HepG2 (cell line): Measurements from ENCODE around the gene ARMCX5. TPM values are rescaled to one million over a fixed set of nuclear protein-coding genes. Genes with fewer than 3 reads are reported as not detected.

Experiments used
- E2F5 ChIP-seq: sonication (generic); formaldehyde crosslinking; conservative IDR thresholded peaks from 2 replicates; pipeline ENCODE4 v1.4.0; 2020; ENCODE audit warnings: missing genetic modification reagents
- ELK4 ChIP-seq: sonication (generic); formaldehyde crosslinking; IDR thresholded peaks from 2 replicates; pipeline ENCODE4 v1.9.0; 2021; ENCODE audit warnings: missing genetic modification reagents, borderline replicate concordance
- MBNL3 ChIP-seq: fragments of 250-450 bp; sonication (Bioruptor Pico); conservative IDR thresholded peaks from 2 replicates; pipeline ENCODE4 v1.8.0; 2022; ENCODE audit warnings: mild to moderate bottlenecking, inconsistent platforms
- ZBTB42 ChIP-seq: sonication (generic); formaldehyde crosslinking; IDR thresholded peaks from 2 replicates; pipeline ENCODE4 v1.5.0; 2020; ENCODE audit warnings: mild to moderate bottlenecking, missing genetic modification reagents
- ZFX ChIP-seq: sonication (generic); formaldehyde crosslinking; IDR thresholded peaks from 2 replicates; pipeline ENCODE4 v1.4.0; 2020; ENCODE audit warnings: mild to moderate bottlenecking, low read depth, missing genetic modification reagents, moderate library complexity
- ZNF263 ChIP-seq: sonication (generic); formaldehyde crosslinking; IDR thresholded peaks from 2 replicates; pipeline ENCODE4 v1.4.0; 2020; ENCODE audit warnings: missing genetic modification reagents
- ZNF407 ChIP-seq: sonication (generic); formaldehyde crosslinking; IDR thresholded peaks from one replicate; pipeline ENCODE4 v1.5.1; 2020; ENCODE audit warnings: mild to moderate bottlenecking, missing genetic modification reagents; ENCODE audit errors: not compliant biosample characterization
- ZNF841 ChIP-seq: sonication (generic); formaldehyde crosslinking; IDR thresholded peaks from 2 replicates; pipeline ENCODE4 v1.8.1; 2023; ENCODE audit warnings: missing genetic modification reagents, borderline replicate concordance
- polyA plus RNA-seq, 8 experiments: library from polyadenylated mRNA; depleted of rRNA in 3 of 8; stranded (reverse) in 7 of 8; unstranded in 1 of 8; fragments of >200 nt; fragmentation: Illumina TruSeq in 4 of 8; extraction: Trizol in 4 of 8; gene quantifications; 2 replicates each; pipeline versions ENCODE4 v1.2.1 to v1.2.3, GENCODE V29; 2011 to 2016; ENCODE audit warnings: low read depth in 4 of 8, missing spikeins in 1 of 8, mixed read lengths in 1 of 8; ENCODE audit not compliant: insufficient read depth in 1 of 8
- total RNA-seq, 5 experiments: library from RNA; depleted of rRNA; stranded (reverse); fragments of >200 nt; fragmentation: Illumina TruSeq; extraction: Trizol; gene quantifications; 2 replicates each; pipeline ENCODE4 v1.2.3, GENCODE V29; 2016; ENCODE audit warnings: low read depth in 1 of 5
- TF ChIP-seq, protein P1 (sequence below): sonication (generic); formaldehyde crosslinking; IDR thresholded peaks from 2 replicates; pipeline ENCODE4 v1.5.0; 2020; ENCODE audit warnings: mild to moderate bottlenecking, missing genetic modification reagents, borderline replicate concordance
- TF ChIP-seq, protein P2 (sequence below): sonication (generic); formaldehyde crosslinking; IDR thresholded peaks from 2 replicates; pipeline ENCODE4 v1.4.0; 2020; ENCODE audit warnings: missing genetic modification reagents

ARMCX5 gene
- total and polyA plus RNA-seq, 2 of the 13 experiments (the other 11 are each of a cell fraction or from before 2014, with no cell fraction given) = 9.1 to 14.2 TPM

DNA sequence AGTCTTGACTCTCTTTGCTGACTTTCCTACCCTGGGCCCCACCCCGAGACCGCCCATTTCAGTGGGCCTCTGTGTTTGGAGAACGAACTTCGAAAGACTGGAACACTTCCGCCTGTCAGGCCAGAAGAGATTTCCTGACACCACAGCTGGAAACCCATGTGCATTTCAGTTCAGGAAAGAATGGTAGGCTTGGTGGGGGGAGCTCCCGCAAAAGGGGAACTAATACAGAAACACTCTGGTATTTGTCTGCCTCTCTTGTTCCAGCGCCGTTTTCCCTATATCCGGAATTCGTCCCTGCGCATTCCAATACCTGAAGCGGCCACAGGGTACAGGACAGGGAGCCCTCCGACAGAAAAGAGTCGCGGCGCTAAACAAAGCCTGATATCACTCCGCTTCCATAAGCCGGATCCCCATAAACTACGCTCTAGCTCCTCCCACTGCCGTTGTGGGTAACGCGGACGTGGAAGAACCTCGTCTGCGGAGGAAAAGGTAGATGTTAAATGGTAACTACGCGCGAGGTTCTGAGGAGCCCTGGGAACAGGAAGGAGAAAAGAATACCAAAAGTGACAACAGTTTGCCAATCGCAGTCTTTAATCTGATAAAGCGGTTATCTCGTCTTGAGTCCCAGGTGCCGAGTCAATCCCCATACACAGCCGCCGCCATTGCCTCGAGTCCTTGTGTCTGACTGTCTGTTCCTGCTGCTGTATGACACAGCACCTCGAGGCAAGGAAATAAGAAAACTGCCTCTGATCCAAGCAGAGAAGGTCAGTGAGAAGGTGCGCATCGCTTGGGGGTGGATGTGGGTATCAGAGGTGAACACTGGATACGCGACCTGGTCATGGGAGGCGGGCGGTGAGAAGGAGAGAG is at the start of gene ARMCX5 (continued):
- TF ChIP-seq, protein P1, sequence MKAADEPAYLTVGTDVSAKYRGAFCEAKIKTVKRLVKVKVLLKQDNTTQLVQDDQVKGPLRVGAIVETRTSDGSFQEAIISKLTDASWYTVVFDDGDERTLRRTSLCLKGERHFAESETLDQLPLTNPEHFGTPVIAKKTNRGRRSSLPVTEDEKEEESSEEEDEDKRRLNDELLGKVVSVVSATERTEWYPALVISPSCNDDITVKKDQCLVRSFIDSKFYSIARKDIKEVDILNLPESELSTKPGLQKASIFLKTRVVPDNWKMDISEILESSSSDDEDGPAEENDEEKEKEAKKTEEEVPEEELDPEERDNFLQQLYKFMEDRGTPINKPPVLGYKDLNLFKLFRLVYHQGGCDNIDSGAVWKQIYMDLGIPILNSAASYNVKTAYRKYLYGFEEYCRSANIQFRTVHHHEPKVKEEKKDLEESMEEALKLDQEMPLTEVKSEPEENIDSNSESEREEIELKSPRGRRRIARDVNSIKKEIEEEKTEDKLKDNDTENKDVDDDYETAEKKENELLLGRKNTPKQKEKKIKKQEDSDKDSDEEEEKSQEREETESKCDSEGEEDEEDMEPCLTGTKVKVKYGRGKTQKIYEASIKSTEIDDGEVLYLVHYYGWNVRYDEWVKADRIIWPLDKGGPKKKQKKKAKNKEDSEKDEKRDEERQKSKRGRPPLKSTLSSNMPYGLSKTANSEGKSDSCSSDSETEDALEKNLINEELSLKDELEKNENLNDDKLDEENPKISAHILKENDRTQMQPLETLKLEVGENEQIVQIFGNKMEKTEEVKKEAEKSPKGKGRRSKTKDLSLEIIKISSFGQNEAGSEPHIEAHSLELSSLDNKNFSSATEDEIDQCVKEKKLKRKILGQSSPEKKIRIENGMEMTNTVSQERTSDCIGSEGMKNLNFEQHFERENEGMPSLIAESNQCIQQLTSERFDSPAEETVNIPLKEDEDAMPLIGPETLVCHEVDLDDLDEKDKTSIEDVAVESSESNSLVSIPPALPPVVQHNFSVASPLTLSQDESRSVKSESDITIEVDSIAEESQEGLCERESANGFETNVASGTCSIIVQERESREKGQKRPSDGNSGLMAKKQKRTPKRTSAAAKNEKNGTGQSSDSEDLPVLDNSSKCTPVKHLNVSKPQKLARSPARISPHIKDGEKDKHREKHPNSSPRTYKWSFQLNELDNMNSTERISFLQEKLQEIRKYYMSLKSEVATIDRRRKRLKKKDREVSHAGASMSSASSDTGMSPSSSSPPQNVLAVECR (CRISPR knock-in tag) = peak; percentile 62; the same call in 1 of the 2 replicates
- TF ChIP-seq MBNL3 = no peak
- TF ChIP-seq ZFX (CRISPR knock-in tag) = peak; percentile 71
- no peak for TF ChIP-seq ZNF263 (CRISPR knock-in tag)
- TF ChIP-seq, protein P2, sequence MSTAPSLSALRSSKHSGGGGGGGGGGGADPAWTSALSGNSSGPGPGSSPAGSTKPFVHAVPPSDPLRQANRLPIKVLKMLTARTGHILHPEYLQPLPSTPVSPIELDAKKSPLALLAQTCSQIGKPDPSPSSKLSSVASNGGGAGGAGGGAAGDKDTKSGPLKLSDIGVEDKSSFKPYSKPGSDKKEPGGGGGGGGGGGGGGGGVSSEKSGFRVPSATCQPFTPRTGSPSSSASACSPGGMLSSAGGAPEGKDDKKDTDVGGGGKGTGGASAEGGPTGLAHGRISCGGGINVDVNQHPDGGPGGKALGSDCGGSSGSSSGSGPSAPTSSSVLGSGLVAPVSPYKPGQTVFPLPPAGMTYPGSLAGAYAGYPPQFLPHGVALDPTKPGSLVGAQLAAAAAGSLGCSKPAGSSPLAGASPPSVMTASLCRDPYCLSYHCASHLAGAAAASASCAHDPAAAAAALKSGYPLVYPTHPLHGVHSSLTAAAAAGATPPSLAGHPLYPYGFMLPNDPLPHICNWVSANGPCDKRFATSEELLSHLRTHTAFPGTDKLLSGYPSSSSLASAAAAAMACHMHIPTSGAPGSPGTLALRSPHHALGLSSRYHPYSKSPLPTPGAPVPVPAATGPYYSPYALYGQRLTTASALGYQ (CRISPR knock-in tag) = 0 out of 2 replicates have a peak, but pooled peaks have one; percentile 34
- no peak for TF ChIP-seq E2F5
- no peak for TF ChIP-seq ELK4 (CRISPR knock-in tag)
- no peak for TF ChIP-seq ZNF841
- 0 out of 2 replicates have a peak, but pooled peaks have one; percentile 57 for TF ChIP-seq ZBTB42
- TF ChIP-seq ZNF407 (CRISPR knock-in tag) = no peak
